NB4 (cell line): ENCODE results near the gene STX11.
A peak's percentile ranks its signal among the peaks of the same experiment; 100 is the strongest.

ENCODE experiments used
- DNase-seq: peaks from one replicate; pipeline ENCODE4 v3.0.0; 2010; ENCODE audit warnings: low read depth
- H3K4me3 ChIP-seq: one replicate; pipeline ENCODE4 v1.5.1; 2011; ENCODE audit warnings: mild to moderate bottlenecking, low read depth, low read length, moderate library complexity
- CTCF ChIP-seq: IDR thresholded peaks from one replicate; pipeline ENCODE4 v1.5.1; 2012; ENCODE audit warnings: low read depth, low read length
- MAX ChIP-seq: IDR thresholded peaks from 2 replicates; pipeline ENCODE4 v1.6.1; 2011; ENCODE audit warnings: low read depth, low read length
- MYC ChIP-seq: IDR thresholded peaks from 2 replicates; pipeline ENCODE4 v1.6.1; 2011; ENCODE audit warnings: low read depth, low read length
- POLR2A ChIP-seq: IDR thresholded peaks from 2 replicates; pipeline ENCODE4 v1.6.1; 2011; ENCODE audit warnings: mild to moderate bottlenecking; ENCODE audit not compliant: insufficient read length; ENCODE audit errors: extremely low read depth

STX11 gene

GRCh38 chr6:144143878-144144277 is 6.4 kb upstream of the STX11 start:
- TF ChIP-seq CTCF, result no peak
- TF ChIP-seq MAX, result no peak
- no peak for TF ChIP-seq POLR2A
- no peak for TF ChIP-seq MYC
- no peak overlapping the region for H3K4me3 ChIP-seq
- no peak for DNase-seq

GRCh38 chr6:144144996-144145395 is 5.3 kb upstream of the STX11 start:
- DNase-seq, result no peak
- no peak overlapping the region for H3K4me3 ChIP-seq
- TF ChIP-seq MAX (no peak), MYC (no peak), POLR2A (no peak), CTCF (no peak)

- H3K4me3 ChIP-seq, result no peak overlapping the region
- TF ChIP-seq MAX (no peak), POLR2A (no peak), MYC (no peak), CTCF (no peak)
- no peak for DNase-seq
Observed at GRCh38 chr6:144145541-144145940, 4.8 kb upstream of the STX11 start.

DNA sequence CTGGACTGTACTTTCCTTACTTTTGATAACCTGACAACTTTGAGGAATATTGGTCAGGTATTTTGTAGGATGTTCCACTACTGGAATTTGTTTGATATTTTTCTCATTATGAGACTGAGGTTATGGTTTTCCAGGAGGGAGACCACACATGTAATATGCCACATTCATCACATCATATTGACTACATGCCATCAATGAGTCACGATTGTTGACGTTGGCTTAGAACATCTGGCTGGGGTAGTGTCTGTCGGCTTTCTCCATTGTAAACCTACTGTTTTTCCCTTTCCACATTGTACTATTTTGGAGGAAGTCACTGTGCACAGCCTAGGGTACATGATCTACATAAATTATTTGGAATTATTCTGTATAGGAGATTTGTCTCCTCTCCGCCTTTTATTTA is 1.4 kb upstream of the STX11 start:
- H3K4me3 ChIP-seq, result no peak overlapping the region
- TF ChIP-seq POLR2A (no peak), MAX (no peak), MYC (no peak), CTCF (no peak)
- no peak for DNase-seq

DNA sequence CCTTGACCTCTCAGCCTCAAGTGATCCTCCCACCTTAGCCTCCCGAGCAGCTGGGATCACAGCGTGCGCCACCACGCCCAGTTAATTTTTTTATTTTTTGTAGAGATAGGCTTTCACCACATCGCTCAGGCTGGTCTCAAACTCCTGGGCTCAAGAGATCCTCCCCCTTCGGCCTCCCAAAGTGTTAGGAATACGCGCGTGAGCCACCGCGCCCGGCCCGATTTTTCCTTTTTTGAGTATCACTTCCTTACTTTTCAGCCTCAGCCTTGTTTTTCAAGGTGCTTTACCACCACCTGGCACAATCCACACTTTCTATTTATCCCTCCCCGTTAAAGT is 791 bp upstream of the STX11 start:
- DNase-seq, result no peak
- TF ChIP-seq MAX (no peak), MYC (no peak), POLR2A (no peak), CTCF (no peak)
- peak overlapping the region; percentile 57 for H3K4me3 ChIP-seq
